ENCODE results near the gene GNMT.

Gene GNMT

GRCh38 chr6:42961020-42961470 is 491 bp downstream of the GNMT start:
- Histone ChIP-seq H3K27ac (no peak overlapping the region), H3K4me3 (peak overlapping the region; percentile 78)
- DNase-seq (ENCODE audit: low spot score), result no peak
- TF ChIP-seq CTCF (IDR thresholded peaks at IDR 0.05), result no peak

DNA sequence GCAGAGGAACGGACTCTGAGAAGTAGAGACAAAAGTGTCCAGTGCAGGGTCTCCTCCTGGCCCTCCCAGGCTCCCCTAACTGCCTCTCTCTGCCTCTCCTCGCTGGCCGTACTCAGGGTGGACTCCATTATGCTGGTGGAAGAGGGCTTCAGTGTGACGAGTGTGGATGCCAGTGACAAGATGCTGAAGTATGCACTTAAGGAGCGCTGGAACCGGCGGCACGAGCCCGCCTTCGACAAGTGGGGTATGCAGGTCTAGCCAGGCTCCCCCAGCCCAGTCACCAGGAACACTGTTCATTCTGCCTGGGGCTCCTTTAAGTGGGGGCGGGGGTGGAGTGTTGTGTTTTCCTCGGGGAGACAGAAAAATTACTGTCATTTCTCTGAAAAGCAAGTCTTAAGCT is 1.5 kb downstream of the GNMT start:
- TF ChIP-seq CTCF (IDR thresholded peaks at IDR 0.05), result no peak
- no peak for DNase-seq (ENCODE audit: low spot score)
- no peak overlapping the region for H3K4me3 ChIP-seq
- H3K27ac ChIP-seq, result no peak overlapping the region

- no peak for TF ChIP-seq CTCF (IDR thresholded peaks at IDR 0.05)
- no peak for DNase-seq (ENCODE audit: low spot score)
- no peak overlapping the region for H3K4me3 ChIP-seq
- no peak overlapping the region for H3K27ac ChIP-seq
These were observed 2.1 kb downstream of the GNMT start for GRCh38 chr6:42962502-42963178.

GRCh38 chr6:42963179-42963854 is 2.8 kb downstream of the GNMT start:
- TF ChIP-seq CTCF (IDR thresholded peaks at IDR 0.05), result no peak
- no peak for DNase-seq (ENCODE audit: low spot score)
- H3K4me3 ChIP-seq, result no peak overlapping the region
- H3K27ac ChIP-seq, result no peak overlapping the region

GRCh38 chr6:42963855-42964605 is 3.5 kb downstream of the GNMT start:
- no peak for TF ChIP-seq CTCF (IDR thresholded peaks at IDR 0.05)
- H3K4me3 ChIP-seq, result no peak overlapping the region
- no peak for DNase-seq (ENCODE audit: low spot score)
- no peak overlapping the region for H3K27ac ChIP-seq

GRCh38 chr6:42966571-42966970 is 6.0 kb downstream of the GNMT start:
- no peak for DNase-seq (ENCODE audit: low spot score)
- Histone ChIP-seq H3K27ac (no peak overlapping the region), H3K4me3 (no peak overlapping the region)
- no peak for TF ChIP-seq CTCF (IDR thresholded peaks at IDR 0.05)

All from coronary artery (tissue), 2 donors.